NOMO-1 (cell line): ENCODE data around the gene EGFL7.
A peak's percentile ranks its signal among the peaks of the same experiment; 100 is the strongest.

Source experiments
- DNase-seq, 2 experiments: peaks; one replicate each; lab custom pipeline; 2025; ENCODE audit not compliant: unreplicated experiment in 2 of 2; lab: John Stamatoyannopoulos, UW

Gene EGFL7

DNA sequence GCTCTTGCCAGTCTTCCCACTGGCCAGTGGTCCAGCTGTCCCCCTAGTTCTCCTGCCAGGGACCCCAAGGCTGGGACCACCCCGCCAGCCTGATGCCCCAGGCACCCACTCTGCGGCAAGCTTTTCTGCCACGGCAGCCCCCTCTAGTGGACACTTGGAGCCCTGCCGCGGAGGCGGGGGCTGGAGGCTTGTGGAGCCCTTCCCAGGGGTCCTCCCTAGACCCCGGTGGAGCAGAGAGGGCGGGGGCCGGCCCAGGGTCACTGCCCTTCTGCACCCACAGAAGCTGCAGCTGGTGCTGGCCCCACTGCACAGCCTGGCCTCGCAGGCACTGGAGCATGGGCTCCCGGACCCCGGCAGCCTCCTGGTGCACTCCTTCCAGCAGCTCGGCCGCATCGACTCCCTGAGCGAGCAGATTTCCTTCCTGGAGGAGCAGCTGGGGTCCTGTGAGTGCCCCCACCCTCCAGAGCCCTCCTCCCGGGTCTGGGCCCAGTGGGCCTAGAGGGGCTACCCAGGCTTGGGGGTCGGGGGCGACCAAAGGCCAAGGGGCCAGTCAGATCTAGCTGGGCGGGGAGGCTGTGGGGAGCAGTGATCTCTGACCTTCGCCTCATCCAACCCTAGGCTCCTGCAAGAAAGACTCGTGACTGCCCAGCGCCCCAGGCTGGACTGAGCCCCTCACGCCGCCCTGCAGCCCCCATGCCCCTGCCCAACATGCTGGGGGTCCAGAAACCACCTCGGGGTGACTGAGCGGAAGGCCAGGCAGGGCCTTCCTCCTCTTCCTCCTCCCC is 9.1 kb downstream of the EGFL7 start:
- DNase-seq = peak; percentile 20 to 48

- DNase-seq = no peak
Observed at GRCh38 chr9:136672431-136673087, 9.8 kb downstream of the EGFL7 start.

DNA sequence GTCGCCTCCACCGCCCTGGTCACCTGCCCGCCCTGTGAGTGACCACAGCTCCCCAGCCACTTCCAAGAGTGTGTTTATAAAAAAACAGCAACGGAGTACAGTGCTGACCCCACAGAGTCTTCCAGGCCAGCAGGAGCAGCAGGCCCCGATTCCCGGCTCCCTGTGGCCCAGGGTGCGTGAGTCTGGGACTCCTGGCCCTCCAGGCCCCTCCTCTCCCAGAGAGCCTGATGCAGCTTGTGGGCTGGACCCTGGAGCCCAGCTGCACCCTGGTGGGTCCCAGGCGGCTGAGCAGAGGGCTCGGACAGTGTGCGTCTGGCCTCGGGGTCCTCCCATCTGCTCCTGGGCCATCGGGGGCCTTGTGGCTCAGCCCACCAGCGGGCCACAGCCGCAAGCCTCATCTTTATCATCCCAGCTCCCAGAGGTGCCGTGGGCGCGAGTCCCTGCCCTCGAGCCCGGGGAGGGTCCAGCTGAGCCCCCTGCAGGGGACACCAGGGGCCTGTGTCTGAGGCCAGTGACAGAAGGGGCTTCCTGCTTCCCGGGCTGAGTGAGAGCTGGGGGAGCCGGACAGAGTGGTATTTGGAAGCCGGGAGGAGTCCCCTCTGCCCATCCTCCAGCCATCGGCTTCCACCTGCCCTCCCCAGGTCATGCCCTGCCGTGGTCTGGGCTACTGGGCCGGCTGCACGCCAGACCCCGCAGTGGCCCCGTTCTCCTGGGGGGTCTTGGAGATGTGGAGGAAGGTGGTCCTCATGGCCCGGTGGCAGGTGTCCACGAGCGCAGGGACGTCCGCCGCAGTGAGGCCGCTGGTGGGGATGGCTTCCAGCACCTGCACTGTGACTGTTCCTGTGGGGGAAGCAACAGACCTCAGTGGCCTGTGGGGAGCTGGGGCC is 10.6 kb downstream of the EGFL7 start:
- DNase-seq = no peak

- no peak for DNase-seq
Observed at GRCh38 chr9:136673975-136674785, 11.5 kb downstream of the EGFL7 start.

- DNase-seq = no peak
Observed at GRCh38 chr9:136674786-136675349, 12.2 kb downstream of the EGFL7 start.

GRCh38 chr9:136675477-136676296 is 13.0 kb downstream of the EGFL7 start:
- DNase-seq = no peak

DNA sequence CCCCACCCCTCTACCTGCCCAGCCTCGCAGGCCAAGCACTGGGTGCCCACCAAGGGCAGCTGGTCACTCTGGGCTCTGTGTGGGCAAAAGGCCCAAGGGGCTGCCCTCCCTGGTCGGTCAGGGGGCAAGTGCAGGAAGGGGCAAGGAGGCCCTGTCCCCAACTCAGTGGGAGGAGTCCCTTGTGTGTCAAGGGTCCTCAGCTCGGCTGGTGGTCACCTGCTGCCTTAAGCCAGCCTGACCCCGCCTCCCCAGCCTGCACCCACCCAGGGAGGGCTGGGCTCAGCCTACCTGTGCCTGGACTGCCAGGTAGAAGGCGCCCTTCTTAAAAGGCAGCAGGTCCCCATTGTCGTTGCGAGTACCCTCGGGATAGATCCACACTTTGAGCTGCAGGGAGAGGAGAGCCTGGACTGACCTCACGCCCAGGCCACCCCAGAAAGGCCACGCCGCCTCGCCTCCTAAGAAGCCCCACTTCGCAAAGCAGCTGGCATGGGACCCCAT is 13.6 kb downstream of the EGFL7 start:
- no peak for DNase-seq

GRCh38 chr9:136676920-136677686 is 14.4 kb downstream of the EGFL7 start:
- no peak for DNase-seq

- DNase-seq = no peak
Observed at GRCh38 chr9:136678034-136678433, 15.3 kb downstream of the EGFL7 start.

GRCh38 chr9:136678624-136679023 is 15.9 kb downstream of the EGFL7 start:
- no peak for DNase-seq

DNA sequence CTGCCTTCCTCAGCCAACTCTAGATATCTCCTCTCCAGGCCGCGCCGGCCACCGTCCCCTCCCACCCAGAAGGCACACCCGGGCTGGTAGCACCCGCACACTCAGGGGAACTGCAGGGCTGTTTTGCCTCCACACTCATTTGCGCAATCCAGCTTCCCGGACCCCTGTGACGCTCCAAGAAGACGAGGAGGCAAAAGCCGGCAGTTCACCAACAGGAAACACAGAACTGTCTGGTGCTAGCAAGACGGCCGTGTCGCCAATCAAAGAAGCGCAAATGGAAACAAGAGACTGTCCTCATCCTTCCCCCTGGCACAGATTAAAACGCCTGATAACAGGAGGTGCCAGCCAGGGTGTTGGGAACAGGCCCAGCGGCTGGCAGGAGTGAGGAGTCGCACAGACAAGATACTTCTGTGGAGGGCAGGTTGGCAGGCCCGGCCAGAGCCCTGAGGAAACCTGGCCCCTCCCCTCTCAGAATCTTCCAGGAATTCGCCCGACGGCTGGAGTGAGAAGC is 16.8 kb downstream of the EGFL7 start:
- peak; percentile 56 to 63 for DNase-seq

- DNase-seq = no peak
Observed at GRCh38 chr9:136681029-136681428, 18.3 kb downstream of the EGFL7 start.

GRCh38 chr9:136681945-136682699 is 19.4 kb downstream of the EGFL7 start:
- DNase-seq = no peak

GRCh38 chr9:136682710-136683109 is 20.0 kb downstream of the EGFL7 start:
- no peak for DNase-seq

GRCh38 chr9:136683173-136683745 is 20.5 kb downstream of the EGFL7 start:
- no peak for DNase-seq

- DNase-seq = no peak
Observed at GRCh38 chr9:136683755-136684154, 21.0 kb downstream of the EGFL7 start.

DNA sequence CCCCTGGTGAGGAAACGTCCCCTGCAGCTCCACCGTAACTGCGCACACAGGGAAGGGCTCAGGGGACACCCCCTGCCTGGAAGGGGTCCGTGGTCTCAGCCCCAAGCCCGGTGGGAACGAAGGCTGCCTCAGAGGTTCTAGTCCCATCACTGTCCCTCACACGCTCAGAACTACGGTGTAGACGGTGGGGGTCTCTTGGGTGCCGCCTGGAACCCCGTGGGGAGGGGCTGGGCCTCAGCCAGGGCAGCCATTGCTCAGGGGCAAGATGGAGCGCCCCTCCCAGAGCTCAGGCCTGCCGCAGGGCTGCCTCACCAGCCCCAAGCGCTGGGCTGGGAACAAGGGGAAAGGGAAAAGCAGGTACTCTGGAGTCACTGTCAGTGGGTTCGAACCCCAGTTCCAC is 21.6 kb downstream of the EGFL7 start:
- DNase-seq = no peak
